Forelimb muscle (tissue), 1 donor: ENCODE measurements around the gene ELOVL5. TPM values are rescaled to one million over a fixed set of nuclear protein-coding genes. Genes with fewer than 3 reads are reported as not detected.
"Not testable (repeated sequence)": the region's sequence is repeated elsewhere in the genome, so short reads cannot be mapped to it uniquely, and the experiment has no call there.

ENCODE experiments used
- DNase-seq: peaks from one replicate; pipeline ENCODE4 v3.0.0-alpha.2; 2013; ENCODE audit warnings: low read depth
- polyA plus RNA-seq: library from polyadenylated mRNA; unstranded; fragments of 120-200 nt; gene quantifications from one replicate; pipeline ENCODE4 v1.2.1, GENCODE V29; 2013; ENCODE audit not compliant: insufficient read length

ELOVL5 gene
- polyA plus RNA-seq: 30.9 TPM

GRCh38 chr6:53348371-53349208 lies at the start of gene ELOVL5:
ELOVL5 (minus strand) TSS chr6:53348950; CDS start chr6:53295699, 53,251 bp downstream.
- DNase-seq: peak; percentile 92

GRCh38 chr6:53397283-53397682 lies 48.5 kb upstream of the ELOVL5 start:
- DNase-seq: no peak

- no peak for DNase-seq
Observed at GRCh38 chr6:53395986-53396385, 47.2 kb upstream of the ELOVL5 start.

- no peak for DNase-seq
Observed at GRCh38 chr6:53394704-53395103, 46.0 kb upstream of the ELOVL5 start.

- DNase-seq: no peak
Observed at GRCh38 chr6:53391170-53391569, 42.4 kb upstream of the ELOVL5 start.

GRCh38 chr6:53390010-53390409 lies 41.3 kb upstream of the ELOVL5 start:
- no peak for DNase-seq

GRCh38 chr6:53388615-53389014 lies 39.9 kb upstream of the ELOVL5 start:
- not testable (repeated sequence) for DNase-seq

- DNase-seq: no peak
Observed at GRCh38 chr6:53382421-53382820, 33.7 kb upstream of the ELOVL5 start.

GRCh38 chr6:53378208-53378607 lies 29.5 kb upstream of the ELOVL5 start:
- DNase-seq: no peak

- DNase-seq: no peak
Observed at GRCh38 chr6:53377793-53378192, 29.0 kb upstream of the ELOVL5 start.

- DNase-seq: no peak
Observed at GRCh38 chr6:53377289-53377688, 28.5 kb upstream of the ELOVL5 start.

GRCh38 chr6:53376661-53377226 lies 28.0 kb upstream of the ELOVL5 start:
- no peak for DNase-seq

GRCh38 chr6:53375847-53376246 lies 27.1 kb upstream of the ELOVL5 start:
- no peak for DNase-seq

GRCh38 chr6:53373638-53374037 lies 24.9 kb upstream of the ELOVL5 start:
- DNase-seq: no peak

- DNase-seq: no peak
Observed at GRCh38 chr6:53369876-53370515, 21.2 kb upstream of the ELOVL5 start.

GRCh38 chr6:53369051-53369450 lies 20.3 kb upstream of the ELOVL5 start:
- DNase-seq: no peak

- no peak for DNase-seq
Observed at GRCh38 chr6:53366128-53366641, 17.4 kb upstream of the ELOVL5 start.

GRCh38 chr6:53363341-53364079 lies 14.8 kb upstream of the ELOVL5 start:
- DNase-seq: no peak

- DNase-seq: no peak
Observed at GRCh38 chr6:53361549-53362031, 12.8 kb upstream of the ELOVL5 start.

GRCh38 chr6:53360093-53360912 lies 11.6 kb upstream of the ELOVL5 start:
- DNase-seq: no peak

- no peak for DNase-seq
Observed at GRCh38 chr6:53359843-53360092, 11.0 kb upstream of the ELOVL5 start.
